Tibial nerve (tissue), 3 donors: Measurements from ENCODE around the gene ACSM2A.
"Not testable (repeated sequence)": the region's sequence is repeated elsewhere in the genome, so short reads cannot be mapped to it uniquely, and the experiment has no call there.

Experiments used
- POLR2A ChIP-seq, 2 donors: fragments of 450-650 bp; IDR thresholded peaks; one replicate each; pipeline ENCODE4 v1.6.1; 2017; ENCODE audit warnings: antibody characterized with exemption in 2 of 2, mild to moderate bottlenecking in 2 of 2, moderate library complexity in 2 of 2
- TF ChIP-seq, protein P1 (sequence below), 5 experiments: fragments of 200-600 bp in 3 of 5; fragments of 450-650 bp in 2 of 5; sonication (generic) in 3 of 5; IDR thresholded peaks; one replicate each; pipeline ENCODE4 v1.5.1; 2016 to 2019; ENCODE audit warnings: antibody characterized with exemption in 5 of 5, mild to moderate bottlenecking in 3 of 5, moderate library complexity in 2 of 5

DNA sequence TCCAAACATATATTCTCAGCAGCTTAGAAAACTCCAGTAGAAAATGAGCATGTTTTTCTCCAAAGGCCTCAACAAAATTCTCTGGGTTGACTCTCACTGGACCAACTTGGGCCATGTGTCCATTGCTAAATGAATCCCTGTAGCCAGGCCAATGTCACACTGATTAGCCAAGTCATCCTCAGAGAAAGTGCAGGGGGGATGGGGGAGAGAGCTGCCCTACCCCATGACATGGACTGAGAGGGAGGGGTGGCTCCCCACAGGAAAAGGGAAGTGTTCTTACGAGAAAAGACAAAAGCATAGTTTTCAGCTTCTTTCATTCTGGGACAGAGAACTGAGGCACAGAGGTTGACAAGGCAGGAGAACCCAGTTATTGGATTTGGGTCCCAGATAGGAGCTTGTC, 32.7 kb downstream of the ACSM2A start:
- TF ChIP-seq, protein P1, sequence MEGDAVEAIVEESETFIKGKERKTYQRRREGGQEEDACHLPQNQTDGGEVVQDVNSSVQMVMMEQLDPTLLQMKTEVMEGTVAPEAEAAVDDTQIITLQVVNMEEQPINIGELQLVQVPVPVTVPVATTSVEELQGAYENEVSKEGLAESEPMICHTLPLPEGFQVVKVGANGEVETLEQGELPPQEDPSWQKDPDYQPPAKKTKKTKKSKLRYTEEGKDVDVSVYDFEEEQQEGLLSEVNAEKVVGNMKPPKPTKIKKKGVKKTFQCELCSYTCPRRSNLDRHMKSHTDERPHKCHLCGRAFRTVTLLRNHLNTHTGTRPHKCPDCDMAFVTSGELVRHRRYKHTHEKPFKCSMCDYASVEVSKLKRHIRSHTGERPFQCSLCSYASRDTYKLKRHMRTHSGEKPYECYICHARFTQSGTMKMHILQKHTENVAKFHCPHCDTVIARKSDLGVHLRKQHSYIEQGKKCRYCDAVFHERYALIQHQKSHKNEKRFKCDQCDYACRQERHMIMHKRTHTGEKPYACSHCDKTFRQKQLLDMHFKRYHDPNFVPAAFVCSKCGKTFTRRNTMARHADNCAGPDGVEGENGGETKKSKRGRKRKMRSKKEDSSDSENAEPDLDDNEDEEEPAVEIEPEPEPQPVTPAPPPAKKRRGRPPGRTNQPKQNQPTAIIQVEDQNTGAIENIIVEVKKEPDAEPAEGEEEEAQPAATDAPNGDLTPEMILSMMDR (IDR thresholded peaks at IDR 0.05): not testable (repeated sequence)
- not testable (repeated sequence) for TF ChIP-seq POLR2A (IDR thresholded peaks at IDR 0.05)
